LNCAP (cell line): ENCODE measurements around the gene MTFP1.

ENCODE experiments used
- TF ChIP-seq, protein P1 (sequence below): fragments of 450-650 bp; IDR thresholded peaks from 2 replicates; pipeline ENCODE4 v1.5.1; 2017; ENCODE audit warnings: mild to moderate bottlenecking

The MTFP1 gene

GRCh38 chr22:30424534-30425326 lies 838 bp upstream of the MTFP1 start:
- TF ChIP-seq, protein P1, sequence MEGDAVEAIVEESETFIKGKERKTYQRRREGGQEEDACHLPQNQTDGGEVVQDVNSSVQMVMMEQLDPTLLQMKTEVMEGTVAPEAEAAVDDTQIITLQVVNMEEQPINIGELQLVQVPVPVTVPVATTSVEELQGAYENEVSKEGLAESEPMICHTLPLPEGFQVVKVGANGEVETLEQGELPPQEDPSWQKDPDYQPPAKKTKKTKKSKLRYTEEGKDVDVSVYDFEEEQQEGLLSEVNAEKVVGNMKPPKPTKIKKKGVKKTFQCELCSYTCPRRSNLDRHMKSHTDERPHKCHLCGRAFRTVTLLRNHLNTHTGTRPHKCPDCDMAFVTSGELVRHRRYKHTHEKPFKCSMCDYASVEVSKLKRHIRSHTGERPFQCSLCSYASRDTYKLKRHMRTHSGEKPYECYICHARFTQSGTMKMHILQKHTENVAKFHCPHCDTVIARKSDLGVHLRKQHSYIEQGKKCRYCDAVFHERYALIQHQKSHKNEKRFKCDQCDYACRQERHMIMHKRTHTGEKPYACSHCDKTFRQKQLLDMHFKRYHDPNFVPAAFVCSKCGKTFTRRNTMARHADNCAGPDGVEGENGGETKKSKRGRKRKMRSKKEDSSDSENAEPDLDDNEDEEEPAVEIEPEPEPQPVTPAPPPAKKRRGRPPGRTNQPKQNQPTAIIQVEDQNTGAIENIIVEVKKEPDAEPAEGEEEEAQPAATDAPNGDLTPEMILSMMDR: no peak

- TF ChIP-seq, protein P1: no peak
Observed at GRCh38 chr22:30425327-30425615, 297 bp upstream of the MTFP1 start.

- TF ChIP-seq, protein P1: peak; percentile 74
Observed at GRCh38 chr22:30426388-30427353, 1.1 kb downstream of the MTFP1 start.

GRCh38 chr22:30427871-30428270 lies 2.3 kb downstream of the MTFP1 start:
- TF ChIP-seq, protein P1: no peak

DNA sequence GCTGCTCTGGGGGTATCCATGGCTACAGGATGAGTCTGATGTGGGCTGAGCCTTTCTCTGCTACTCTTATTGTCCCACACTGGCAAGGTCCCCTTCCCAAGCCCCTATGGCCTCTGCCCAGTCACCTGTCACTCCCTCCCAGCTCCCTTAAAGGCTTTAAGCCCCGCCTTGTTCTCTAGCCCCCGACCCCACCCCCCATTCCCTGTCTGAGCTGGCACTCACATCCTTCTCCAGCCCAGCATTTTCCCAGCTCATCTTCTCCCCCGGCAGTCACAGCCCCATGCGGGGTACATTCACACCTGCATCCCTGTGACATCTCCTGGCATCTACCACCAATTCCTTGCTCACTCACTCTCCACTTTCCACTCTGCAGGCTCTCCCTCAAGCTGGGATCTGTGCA lies 4.3 kb downstream of the MTFP1 start:
- TF ChIP-seq, protein P1: no peak

- TF ChIP-seq, protein P1: no peak; the same call in 1 of the 2 replicates
Observed at GRCh38 chr22:30430933-30431332, 5.4 kb downstream of the MTFP1 start.

- TF ChIP-seq, protein P1: no peak
Observed at GRCh38 chr22:30432096-30432495, 6.5 kb downstream of the MTFP1 start.
